22Rv1 (cell line): ENCODE results near the gene NKX2-3.

Experiments used
- H3K27ac ChIP-seq: fragments of 450-650 bp; 2 replicates; pipeline ENCODE4 v1.5.1; 2017
- CTCF ChIP-seq: fragments of 450-650 bp; IDR thresholded peaks from 2 replicates; pipeline ENCODE4 v1.5.1; 2017; ENCODE audit warnings: mild to moderate bottlenecking
- ZFX ChIP-seq: fragments of 450-650 bp; IDR thresholded peaks from 2 replicates; pipeline ENCODE4 v1.6.1; 2017; ENCODE audit warnings: antibody characterized with exemption, borderline replicate concordance

The NKX2-3 gene

GRCh38 chr10:99571816-99572215 lies 39.1 kb downstream of the NKX2-3 start:
- TF ChIP-seq ZFX, result no peak
- no peak for TF ChIP-seq CTCF
- H3K27ac ChIP-seq, result no peak overlapping the region

- no peak for TF ChIP-seq CTCF
- no peak for TF ChIP-seq ZFX
- no peak overlapping the region for H3K27ac ChIP-seq
Observed at GRCh38 chr10:99573790-99574189, 41.0 kb downstream of the NKX2-3 start.

- no peak overlapping the region for H3K27ac ChIP-seq
Observed at GRCh38 chr10:99579971-99580370, 47.2 kb downstream of the NKX2-3 start.

GRCh38 chr10:99582255-99582770 lies 49.6 kb downstream of the NKX2-3 start:
- TF ChIP-seq CTCF, result no peak
- TF ChIP-seq ZFX, result no peak
- no peak overlapping the region for H3K27ac ChIP-seq

More at GRCh38 chr10:99579971-99580370, 47.2 kb downstream of the NKX2-3 start:
- TF ChIP-seq ZFX (no peak), CTCF (no peak)

- no peak overlapping the region for H3K27ac ChIP-seq
- no peak for TF ChIP-seq ZFX
- no peak for TF ChIP-seq CTCF
Observed at GRCh38 chr10:99583687-99584086, 50.9 kb downstream of the NKX2-3 start.
